Measurements from ENCODE around the gene ZNF407.

ZNF407 gene

DNA sequence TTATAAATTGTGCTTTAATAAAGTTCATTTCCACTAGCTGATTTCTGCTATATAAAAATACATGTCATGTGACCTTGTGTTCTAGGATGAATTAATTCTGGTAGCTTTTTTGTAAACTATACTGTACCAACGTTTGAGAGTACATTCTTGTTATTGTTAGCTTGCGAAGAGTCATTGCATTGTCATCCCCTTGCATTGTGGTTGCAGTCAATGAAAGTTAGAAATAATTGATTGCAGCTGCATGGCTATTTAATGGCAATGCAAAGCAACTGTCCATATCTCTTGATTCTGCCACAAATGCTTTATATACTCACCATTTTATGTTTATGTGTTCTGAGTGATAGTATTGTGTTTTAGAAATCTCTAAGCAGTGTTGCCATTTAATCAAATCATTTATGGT is 91.6 kb downstream of the ZNF407 start:
- peak; percentile 89 for DNase-seq (ENCODE audit: low read depth)
- no peak for TF ChIP-seq CTCF (conservative IDR thresholded peaks at IDR 0.05; ENCODE audit: control insufficient read depth, insufficient read depth, low read depth, low read length)
- no peak overlapping the region for H3K4me3 ChIP-seq (ENCODE audit: control insufficient read depth, low read depth, low read length)

- H3K4me3 ChIP-seq (ENCODE audit: control insufficient read depth, low read depth, low read length): no peak overlapping the region
- no peak for DNase-seq (ENCODE audit: low read depth)
- TF ChIP-seq CTCF (conservative IDR thresholded peaks at IDR 0.05; ENCODE audit: control insufficient read depth, insufficient read depth, low read depth, low read length): no peak
Observed at GRCh38 chr18:74692367-74693013, 94.8 kb downstream of the ZNF407 start.

- DNase-seq (ENCODE audit: low read depth): peak; percentile 21
- TF ChIP-seq CTCF (conservative IDR thresholded peaks at IDR 0.05; ENCODE audit: control insufficient read depth, insufficient read depth, low read depth, low read length): no peak
- H3K4me3 ChIP-seq (ENCODE audit: control insufficient read depth, low read depth, low read length): no peak overlapping the region
Observed at GRCh38 chr18:74694436-74694835, 96.8 kb downstream of the ZNF407 start.

DNA sequence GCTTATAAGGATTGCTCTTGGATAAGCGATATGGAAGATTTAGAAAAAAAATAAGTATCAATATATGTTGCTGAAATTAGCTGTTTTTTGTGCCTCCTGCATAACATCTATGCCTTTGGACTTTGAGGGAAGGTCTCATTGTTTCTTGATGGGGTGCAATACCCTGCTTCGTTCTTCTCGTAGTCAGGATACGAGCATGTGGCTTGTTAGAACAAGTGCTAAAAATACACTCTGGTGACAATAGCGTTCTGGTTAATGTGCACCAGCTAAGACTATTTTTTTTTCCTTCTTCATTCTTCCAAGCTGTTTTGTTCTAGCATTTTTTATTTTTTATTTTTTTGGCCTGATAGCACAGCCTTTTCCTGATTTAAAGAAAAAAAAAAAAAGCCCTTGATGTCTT is 97.5 kb downstream of the ZNF407 start:
- no peak for DNase-seq (ENCODE audit: low read depth)
- TF ChIP-seq CTCF (conservative IDR thresholded peaks at IDR 0.05; ENCODE audit: control insufficient read depth, insufficient read depth, low read depth, low read length): no peak
- H3K4me3 ChIP-seq (ENCODE audit: control insufficient read depth, low read depth, low read length): no peak overlapping the region

DNA sequence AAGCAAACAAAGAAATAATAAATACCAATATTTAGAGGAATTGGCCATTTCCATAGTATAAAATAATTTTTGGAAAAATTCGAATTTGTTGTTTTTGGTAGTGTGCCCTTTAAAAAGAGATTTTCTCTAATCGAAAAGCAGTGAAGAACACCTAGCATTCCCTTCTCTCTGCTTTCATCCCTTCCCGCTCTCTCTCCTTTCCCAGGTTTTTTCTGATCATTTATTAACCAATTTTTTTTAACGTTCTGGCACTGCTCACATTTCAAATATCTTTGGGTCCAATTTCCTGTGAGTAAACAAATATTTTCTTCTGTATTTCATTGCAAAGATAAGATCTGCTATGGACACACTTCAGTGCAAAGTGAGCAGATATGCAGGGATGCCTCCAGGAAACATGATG is 101.2 kb downstream of the ZNF407 start:
- no peak for TF ChIP-seq CTCF (conservative IDR thresholded peaks at IDR 0.05; ENCODE audit: control insufficient read depth, insufficient read depth, low read depth, low read length)
- no peak overlapping the region for H3K4me3 ChIP-seq (ENCODE audit: control insufficient read depth, low read depth, low read length)
- no peak for DNase-seq (ENCODE audit: low read depth)

DNA sequence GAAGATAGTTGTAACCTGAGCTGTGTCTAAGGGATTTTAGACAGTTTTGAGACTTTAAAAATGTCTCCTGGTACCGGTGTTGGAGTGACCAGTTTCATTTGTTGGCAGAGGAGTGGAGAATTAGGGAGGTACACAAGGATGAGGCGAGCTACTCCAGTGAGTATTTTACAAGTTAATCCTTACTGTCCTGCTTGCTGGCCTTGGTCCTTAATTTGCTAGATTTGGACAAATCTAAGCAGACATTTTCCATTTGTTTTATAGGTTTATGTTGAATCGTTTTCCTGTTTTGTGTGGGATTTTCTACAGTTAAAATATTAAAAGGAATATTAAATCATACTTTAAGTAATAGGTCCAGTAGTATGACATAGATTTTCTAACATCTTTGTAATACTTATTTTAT is 101.8 kb downstream of the ZNF407 start:
- H3K4me3 ChIP-seq (ENCODE audit: control insufficient read depth, low read depth, low read length): no peak overlapping the region
- no peak for TF ChIP-seq CTCF (conservative IDR thresholded peaks at IDR 0.05; ENCODE audit: control insufficient read depth, insufficient read depth, low read depth, low read length)
- DNase-seq (ENCODE audit: low read depth): no peak

DNA sequence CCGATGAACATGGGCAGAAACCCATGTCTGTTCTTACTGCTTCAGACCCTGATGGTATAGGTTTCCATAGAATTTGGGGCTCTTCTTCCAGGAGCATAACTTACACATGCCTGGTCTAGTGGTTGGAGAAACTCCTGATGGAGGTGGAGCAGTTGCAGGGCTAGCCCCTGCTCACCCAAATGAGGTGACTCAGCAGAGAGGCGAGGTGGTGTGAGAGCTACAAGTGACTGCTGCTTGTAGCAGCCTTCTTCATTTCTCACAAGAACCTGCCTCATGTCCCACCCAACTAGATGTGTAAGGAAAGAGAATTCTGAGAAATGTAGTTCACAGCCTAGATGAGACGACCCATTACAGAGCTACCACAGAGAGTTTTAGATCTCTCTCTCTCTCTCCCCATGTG is 105.3 kb downstream of the ZNF407 start:
- no peak overlapping the region for H3K4me3 ChIP-seq (ENCODE audit: control insufficient read depth, low read depth, low read length)
- TF ChIP-seq CTCF (conservative IDR thresholded peaks at IDR 0.05; ENCODE audit: control insufficient read depth, insufficient read depth, low read depth, low read length): no peak
- no peak for DNase-seq (ENCODE audit: low read depth)

Measured in fibroblast of mammary gland (primary cell).